Mesothelial cell of epicardium (in vitro differentiated cells): ENCODE results near the gene CGNL1. TPM values are rescaled to one million over a fixed set of nuclear protein-coding genes. Genes with fewer than 3 reads are reported as not detected.

Experiments
- DNase-seq, 2 experiments: peaks; one replicate each; pipeline ENCODE4 v3.0.0; 2021; ENCODE audit warnings: low spot score in 2 of 2; ENCODE audit not compliant: unreplicated experiment in 2 of 2
- H3K27ac Mint-ChIP-seq: 2 replicates; pipeline ENCODE4 v1.8.0; 2021; ENCODE audit warnings: mixed read lengths
- H3K27me3 Mint-ChIP-seq: 2 replicates; pipeline ENCODE4 v1.8.0; 2021; ENCODE audit warnings: low read depth, mixed read lengths
- H3K36me3 Mint-ChIP-seq: 2 replicates; pipeline ENCODE4 v1.8.0; 2021; ENCODE audit warnings: mixed read lengths
- H3K4me1 Mint-ChIP-seq: 2 replicates; pipeline ENCODE4 v1.8.0; 2021; ENCODE audit warnings: mixed read lengths
- H3K4me3 Mint-ChIP-seq: 2 replicates; pipeline ENCODE4 v1.8.0; 2021; ENCODE audit warnings: mild to moderate bottlenecking, moderate library complexity, mixed read lengths
- H3K9me3 Mint-ChIP-seq: 2 replicates; pipeline ENCODE4 v1.8.0; 2021; ENCODE audit warnings: mixed read lengths
- total RNA-seq: library from RNA; stranded (reverse); gene quantifications from 3 replicates; pipeline ENCODE4 v1.2.1, GENCODE V29; 2021
- TF ChIP-seq, protein P1 (sequence below): fragments of 200-600 bp; sonication (generic); IDR thresholded peaks from one replicate; pipeline ENCODE4 v1.5.0; 2021; ENCODE audit warnings: antibody characterized with exemption; ENCODE audit not compliant: unreplicated experiment

CGNL1 gene
- total RNA-seq, 1 donor from 2014 or later, result 34.1 TPM

- peaks cover 34% of the 10 kb centered on the region for H3K36me3 Mint-ChIP-seq
- no peak for DNase-seq
- peak overlapping the region; percentile 91 for H3K27ac Mint-ChIP-seq
- H3K4me1 Mint-ChIP-seq, result peaks cover 47% of the 10 kb centered on the region
- TF ChIP-seq, protein P1, sequence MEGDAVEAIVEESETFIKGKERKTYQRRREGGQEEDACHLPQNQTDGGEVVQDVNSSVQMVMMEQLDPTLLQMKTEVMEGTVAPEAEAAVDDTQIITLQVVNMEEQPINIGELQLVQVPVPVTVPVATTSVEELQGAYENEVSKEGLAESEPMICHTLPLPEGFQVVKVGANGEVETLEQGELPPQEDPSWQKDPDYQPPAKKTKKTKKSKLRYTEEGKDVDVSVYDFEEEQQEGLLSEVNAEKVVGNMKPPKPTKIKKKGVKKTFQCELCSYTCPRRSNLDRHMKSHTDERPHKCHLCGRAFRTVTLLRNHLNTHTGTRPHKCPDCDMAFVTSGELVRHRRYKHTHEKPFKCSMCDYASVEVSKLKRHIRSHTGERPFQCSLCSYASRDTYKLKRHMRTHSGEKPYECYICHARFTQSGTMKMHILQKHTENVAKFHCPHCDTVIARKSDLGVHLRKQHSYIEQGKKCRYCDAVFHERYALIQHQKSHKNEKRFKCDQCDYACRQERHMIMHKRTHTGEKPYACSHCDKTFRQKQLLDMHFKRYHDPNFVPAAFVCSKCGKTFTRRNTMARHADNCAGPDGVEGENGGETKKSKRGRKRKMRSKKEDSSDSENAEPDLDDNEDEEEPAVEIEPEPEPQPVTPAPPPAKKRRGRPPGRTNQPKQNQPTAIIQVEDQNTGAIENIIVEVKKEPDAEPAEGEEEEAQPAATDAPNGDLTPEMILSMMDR, result no peak
- H3K27me3 Mint-ChIP-seq, result no peaks in the 10 kb centered on the region
- H3K9me3 Mint-ChIP-seq, result peaks cover 8% of the 10 kb centered on the region
- no peak overlapping the region for H3K4me3 Mint-ChIP-seq
These were observed 68.7 kb downstream of the CGNL1 start for GRCh38 chr15:57444877-57445513.

- Mint-ChIP-seq H3K4me1 (peaks cover 39% of the 10 kb centered on the region), H3K9me3 (peaks cover 8% of the 10 kb centered on the region), H3K27ac (peak overlapping the region; percentile 91), H3K27me3 (no peaks in the 10 kb centered on the region), H3K4me3 (no peak overlapping the region), H3K36me3 (peaks cover 34% of the 10 kb centered on the region)
- no peak for DNase-seq
- TF ChIP-seq, protein P1, result no peak
These were observed 69.6 kb downstream of the CGNL1 start for GRCh38 chr15:57445872-57446271.

GRCh38 chr15:57446393-57446792 lies 70.1 kb downstream of the CGNL1 start:
- Mint-ChIP-seq H3K27me3 (no peaks in the 10 kb centered on the region), H3K4me1 (peaks cover 40% of the 10 kb centered on the region), H3K27ac (peak overlapping the region; percentile 8), H3K4me3 (no peak overlapping the region), H3K36me3 (peaks cover 34% of the 10 kb centered on the region), H3K9me3 (peaks cover 8% of the 10 kb centered on the region)
- TF ChIP-seq, protein P1, result no peak
- DNase-seq, result no peak

DNA sequence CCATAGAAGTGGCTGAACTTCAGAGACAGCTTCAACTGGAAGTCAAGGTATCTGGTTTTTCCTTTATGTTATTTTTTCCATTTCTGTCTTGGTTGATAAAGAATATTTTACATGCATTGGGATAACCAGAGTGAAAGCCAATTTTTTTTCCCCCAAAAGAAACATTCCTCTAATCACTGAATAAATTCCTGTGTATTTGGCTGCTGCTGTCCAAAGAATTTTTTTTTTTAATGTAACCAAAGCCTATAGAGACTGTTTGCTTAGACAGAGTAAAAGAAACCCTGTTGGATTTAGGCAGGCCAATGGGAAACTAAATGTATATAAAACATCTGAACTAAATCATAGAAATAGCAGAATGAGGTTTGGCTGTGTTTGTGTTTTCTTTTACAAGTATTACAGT lies 75.2 kb downstream of the CGNL1 start:
- Mint-ChIP-seq H3K27ac (peak overlapping the region; percentile 66), H3K36me3 (peaks cover 25% of the 10 kb centered on the region), H3K9me3 (peaks cover 8% of the 10 kb centered on the region), H3K27me3 (no peaks in the 10 kb centered on the region), H3K4me3 (no peak overlapping the region), H3K4me1 (peaks cover 38% of the 10 kb centered on the region)
- no peak for DNase-seq
- TF ChIP-seq, protein P1, result no peak

- H3K4me1 Mint-ChIP-seq, result peaks cover 41% of the 10 kb centered on the region
- H3K4me3 Mint-ChIP-seq, result no peak overlapping the region
- H3K27me3 Mint-ChIP-seq, result no peaks in the 10 kb centered on the region
- TF ChIP-seq, protein P1, result no peak
- DNase-seq, result no peak
- peaks cover 8% of the 10 kb centered on the region for H3K9me3 Mint-ChIP-seq
- peak overlapping the region; percentile 66 for H3K27ac Mint-ChIP-seq
- peaks cover 23% of the 10 kb centered on the region for H3K36me3 Mint-ChIP-seq
These were observed 75.9 kb downstream of the CGNL1 start for GRCh38 chr15:57452090-57452754.
